Subcutaneous adipose tissue (tissue), 4 donors: ENCODE data around the gene KIAA2012. TPM values are rescaled to one million over a fixed set of nuclear protein-coding genes. Genes with fewer than 3 reads are reported as not detected.

Experiments used
- total RNA-seq, 4 donors: library from RNA; depleted of rRNA; stranded (reverse); fragments of >200 nt; gene quantifications; one replicate each; pipeline ENCODE4 v1.1.0, GENCODE V29; 2016
- TF ChIP-seq, protein P1 (sequence below): fragments of 450-650 bp; IDR thresholded peaks from one replicate; pipeline ENCODE4 v1.5.1; 2016; ENCODE audit warnings: low read depth, mild to moderate bottlenecking, control low read depth, antibody characterized with exemption, moderate library complexity

Gene KIAA2012
- total RNA-seq, 4 donors from 2014 or later = not detected

DNA sequence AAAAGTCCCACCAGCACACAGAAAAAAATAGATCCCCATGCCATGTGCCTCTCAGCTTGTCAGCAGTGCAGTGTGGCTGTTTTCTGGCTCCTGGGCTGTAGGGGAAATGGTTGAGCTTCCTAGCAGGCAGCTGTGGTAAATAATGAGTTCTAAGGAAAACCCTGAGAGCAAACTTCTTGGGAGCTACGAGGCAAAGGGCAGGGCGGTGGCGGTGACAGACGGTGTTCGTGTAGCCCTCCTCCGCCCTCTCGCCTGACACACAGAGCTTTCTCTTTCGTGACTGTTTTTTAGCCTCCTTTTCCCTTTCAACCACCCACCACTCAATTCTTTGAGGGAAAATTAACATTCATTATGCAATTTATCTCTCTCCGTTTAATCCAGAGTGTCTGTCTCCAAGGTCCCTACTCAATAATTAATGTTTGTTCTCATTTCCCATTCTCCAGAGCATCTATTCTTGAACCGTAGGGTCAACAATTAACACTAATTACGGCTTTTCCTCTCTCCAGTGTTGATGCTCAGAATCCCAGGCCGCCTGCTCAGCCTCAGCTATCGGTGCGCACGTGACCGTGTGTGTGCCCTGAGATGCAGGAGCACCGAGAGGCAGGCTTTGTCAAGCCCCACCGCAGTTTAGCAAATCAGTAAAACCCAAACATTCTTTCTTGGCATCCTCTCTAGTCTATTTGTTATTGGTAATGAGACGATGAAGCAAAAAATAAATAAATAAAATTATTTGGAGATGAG, 50.1 kb downstream of the KIAA2012 start:
- TF ChIP-seq, protein P1, sequence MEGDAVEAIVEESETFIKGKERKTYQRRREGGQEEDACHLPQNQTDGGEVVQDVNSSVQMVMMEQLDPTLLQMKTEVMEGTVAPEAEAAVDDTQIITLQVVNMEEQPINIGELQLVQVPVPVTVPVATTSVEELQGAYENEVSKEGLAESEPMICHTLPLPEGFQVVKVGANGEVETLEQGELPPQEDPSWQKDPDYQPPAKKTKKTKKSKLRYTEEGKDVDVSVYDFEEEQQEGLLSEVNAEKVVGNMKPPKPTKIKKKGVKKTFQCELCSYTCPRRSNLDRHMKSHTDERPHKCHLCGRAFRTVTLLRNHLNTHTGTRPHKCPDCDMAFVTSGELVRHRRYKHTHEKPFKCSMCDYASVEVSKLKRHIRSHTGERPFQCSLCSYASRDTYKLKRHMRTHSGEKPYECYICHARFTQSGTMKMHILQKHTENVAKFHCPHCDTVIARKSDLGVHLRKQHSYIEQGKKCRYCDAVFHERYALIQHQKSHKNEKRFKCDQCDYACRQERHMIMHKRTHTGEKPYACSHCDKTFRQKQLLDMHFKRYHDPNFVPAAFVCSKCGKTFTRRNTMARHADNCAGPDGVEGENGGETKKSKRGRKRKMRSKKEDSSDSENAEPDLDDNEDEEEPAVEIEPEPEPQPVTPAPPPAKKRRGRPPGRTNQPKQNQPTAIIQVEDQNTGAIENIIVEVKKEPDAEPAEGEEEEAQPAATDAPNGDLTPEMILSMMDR = no peak

DNA sequence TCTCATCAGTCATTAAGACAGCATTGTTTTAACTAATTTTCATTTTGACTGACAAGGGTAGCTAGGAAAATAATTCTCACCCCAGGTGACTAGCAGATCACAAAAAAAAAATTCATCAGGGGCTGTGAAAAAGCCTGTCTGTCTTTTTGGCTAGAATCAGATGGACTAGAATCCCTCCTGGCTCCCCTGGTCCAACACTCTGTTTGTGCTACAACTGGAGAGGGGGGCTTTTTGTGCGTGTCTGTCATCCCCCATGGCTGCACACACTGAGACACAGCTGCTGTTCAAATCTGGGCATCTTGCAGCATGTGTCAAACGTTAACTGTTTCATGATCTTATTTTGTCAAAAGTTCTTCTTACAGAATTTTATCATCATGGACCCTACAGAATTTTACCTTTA, 51.2 kb downstream of the KIAA2012 start:
- TF ChIP-seq, protein P1 = no peak

DNA sequence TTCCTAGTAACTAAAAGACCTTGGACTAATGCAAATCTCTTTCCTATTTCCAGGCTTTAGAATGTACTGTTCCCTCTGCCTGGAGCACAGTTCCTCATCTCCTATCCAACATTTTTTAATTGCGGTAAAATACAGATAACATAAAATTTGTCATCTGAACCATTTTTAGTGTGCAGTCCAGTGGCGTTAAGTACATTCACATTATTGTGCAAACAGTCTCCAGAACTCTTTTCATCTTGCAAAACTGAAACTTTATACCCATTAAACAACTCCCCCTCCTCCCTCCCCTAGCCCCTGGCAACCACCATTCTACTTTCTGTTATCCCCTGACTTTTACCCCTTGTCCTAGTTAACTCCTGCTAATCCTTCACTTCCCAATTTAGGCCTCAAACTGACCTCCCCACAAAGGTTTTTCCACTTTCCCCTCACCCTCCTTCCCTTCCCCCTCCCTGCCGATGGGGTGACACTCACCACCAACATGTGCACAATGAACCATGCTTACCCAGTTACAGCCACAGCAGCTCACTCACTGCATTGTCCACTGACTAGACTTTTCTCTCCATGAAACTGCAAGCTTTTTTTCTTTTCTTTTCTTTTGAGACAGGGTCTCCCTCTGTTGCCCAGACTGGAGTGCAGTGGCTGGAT, 54.8 kb downstream of the KIAA2012 start:
- TF ChIP-seq, protein P1 = no peak

DNA sequence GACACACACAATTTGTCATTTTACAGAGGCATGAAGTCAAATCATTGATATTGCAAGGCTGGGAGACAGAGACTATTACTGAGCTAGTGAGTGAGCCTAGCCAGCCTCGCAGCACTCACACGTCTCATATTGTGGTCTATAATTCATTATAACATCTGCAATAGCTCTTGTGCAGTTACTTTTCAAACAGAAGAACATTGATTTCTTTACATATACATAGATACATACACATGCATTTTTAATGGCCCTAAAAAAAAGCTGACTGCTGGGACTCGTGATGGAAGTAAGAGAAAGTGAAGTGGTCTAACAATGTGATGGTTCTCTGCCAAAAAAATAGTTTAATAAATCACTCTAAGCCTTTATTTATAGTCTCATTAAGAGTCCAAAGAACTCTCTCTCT, 56.8 kb downstream of the KIAA2012 start:
- TF ChIP-seq, protein P1 = no peak

DNA sequence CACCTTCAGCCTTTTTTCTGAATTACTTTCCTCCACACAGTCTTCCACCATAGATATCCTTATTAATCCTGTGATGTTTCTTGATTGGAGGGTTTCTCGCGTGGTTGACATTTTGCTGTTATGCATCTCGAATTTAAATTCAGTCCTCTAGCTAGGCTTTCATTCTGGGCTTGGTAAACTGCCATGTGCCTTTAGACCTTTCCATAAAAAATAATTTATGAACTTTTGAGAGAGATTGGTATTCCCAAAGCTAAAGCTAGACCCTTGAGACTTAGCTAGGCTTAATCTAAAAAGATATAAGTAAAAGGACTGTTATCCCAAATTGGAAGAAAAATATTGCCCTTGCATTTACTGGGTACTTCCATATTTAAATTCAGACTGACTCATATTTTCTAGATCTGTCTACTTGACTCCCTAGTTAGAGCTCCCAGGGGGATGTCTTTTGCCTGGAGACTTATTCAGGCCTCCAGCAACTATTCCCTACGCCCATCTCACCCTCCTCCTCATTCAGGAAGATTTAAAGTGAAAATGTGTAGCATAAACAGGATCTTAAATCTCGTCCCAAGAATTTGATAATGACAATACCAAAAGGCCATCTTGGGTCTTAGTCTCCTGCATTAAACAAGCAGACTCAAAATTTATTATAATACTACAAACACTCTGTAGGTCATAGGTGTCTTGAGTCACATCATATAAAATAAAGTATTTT, 60.3 kb downstream of the KIAA2012 start:
- TF ChIP-seq, protein P1 = no peak

DNA sequence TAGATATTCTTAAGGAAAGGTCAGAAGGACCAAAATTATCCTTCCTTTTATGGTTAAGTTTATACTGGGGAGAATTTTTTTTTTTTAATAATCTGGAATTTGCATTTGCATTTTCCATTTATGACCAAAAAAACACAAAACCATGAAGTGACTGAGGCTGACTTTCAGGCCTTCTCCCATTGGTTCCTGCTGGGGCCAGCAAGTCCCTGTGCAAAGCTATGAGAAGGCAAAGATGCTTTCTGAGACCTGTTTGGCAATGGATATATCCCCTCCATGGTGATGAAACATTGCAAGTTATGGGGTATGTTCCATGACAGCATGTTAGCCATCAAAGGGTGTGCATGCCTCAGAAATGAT, 60.8 kb downstream of the KIAA2012 start:
- TF ChIP-seq, protein P1 = no peak

DNA sequence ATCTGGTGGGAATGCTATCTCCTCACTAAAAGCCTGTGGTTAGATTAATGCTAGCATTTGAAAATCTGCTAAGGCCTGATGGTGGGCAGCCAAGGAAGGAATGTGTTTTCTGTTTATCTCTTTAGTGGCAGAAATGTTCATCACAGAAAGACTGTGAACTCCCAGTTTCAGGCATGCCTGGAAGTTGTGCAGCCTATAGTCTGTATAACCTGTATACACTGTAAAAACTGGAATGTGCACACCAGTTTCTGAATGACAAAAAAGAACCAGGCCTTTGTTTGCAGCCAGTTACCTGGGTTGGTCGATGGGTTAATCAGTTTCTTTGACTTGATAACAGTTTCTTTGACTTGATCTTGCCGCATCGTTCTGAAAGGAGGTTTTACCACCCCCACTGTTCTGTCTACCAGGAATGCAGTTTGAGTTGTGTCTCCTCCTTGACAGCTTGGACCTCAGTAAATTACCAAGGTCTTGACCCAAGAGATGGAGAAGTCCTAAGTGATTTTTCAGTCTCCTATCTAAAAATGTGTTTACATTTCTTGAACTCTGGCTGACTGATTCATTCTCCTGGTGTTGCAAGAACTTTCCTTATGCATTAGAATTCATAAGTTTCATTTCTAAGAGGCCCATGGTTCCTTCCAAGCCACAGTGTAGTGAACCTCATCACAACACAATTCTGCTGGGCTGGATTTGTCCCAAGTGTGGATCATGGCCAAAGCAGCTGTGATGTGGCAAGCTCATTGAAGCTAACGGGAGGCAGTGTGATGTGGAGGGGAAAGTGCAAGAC, 62.2 kb downstream of the KIAA2012 start:
- TF ChIP-seq, protein P1 = no peak
